Regular cardiac myocyte (primary cell): ENCODE results near the gene MEA1. TPM values are rescaled to one million over a fixed set of nuclear protein-coding genes. Genes with fewer than 3 reads are reported as not detected.

Experiments
- total RNA-seq: library from RNA; depleted of rRNA; stranded (reverse); fragments of >200 nt; gene quantifications from 2 replicates; pipeline ENCODE4 v1.2.3, GENCODE V29; 2014

The MEA1 gene
- total RNA-seq = 65.1 and 125 TPM in 2 replicates

DNA sequence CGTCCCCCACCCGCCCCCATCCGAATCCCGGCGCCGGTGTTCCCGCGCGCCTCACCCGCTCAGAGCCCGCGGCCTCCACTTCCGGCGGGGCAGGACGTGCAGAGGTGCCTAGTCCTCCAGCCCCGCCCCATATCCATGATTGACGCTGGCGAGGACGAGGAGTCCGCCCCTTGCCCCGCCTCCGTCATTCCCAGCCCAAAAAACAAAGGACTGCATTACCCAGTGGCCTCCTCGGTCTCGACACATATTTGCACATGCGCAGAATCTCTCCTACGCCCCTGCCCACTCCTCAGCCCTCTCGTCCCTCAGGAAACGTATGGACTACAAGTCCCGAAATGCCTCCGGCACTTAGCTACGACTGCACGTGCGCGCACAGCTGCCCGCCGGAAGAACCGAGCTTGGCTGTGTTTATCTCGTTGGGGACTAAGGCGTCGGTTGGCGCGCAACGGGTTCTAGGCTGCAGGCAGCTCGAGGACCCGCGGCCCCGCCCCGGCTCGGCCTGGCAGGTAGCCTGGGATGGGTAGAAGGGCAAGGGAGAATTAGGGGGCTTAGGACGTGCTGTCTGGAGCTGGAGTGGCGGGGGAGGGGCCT, at the start of gene MEA1, which contains the start of gene KLHDC3:
MEA1 (minus strand) TSS at position 104 of the 591 bp plus-strand sequence. CDS start 133 bp downstream, outside the sequence.
KLHDC3 (plus strand) TSS at position 407 of the 591 bp plus-strand sequence. CDS start 2,944 bp downstream, outside the sequence.

DNA sequence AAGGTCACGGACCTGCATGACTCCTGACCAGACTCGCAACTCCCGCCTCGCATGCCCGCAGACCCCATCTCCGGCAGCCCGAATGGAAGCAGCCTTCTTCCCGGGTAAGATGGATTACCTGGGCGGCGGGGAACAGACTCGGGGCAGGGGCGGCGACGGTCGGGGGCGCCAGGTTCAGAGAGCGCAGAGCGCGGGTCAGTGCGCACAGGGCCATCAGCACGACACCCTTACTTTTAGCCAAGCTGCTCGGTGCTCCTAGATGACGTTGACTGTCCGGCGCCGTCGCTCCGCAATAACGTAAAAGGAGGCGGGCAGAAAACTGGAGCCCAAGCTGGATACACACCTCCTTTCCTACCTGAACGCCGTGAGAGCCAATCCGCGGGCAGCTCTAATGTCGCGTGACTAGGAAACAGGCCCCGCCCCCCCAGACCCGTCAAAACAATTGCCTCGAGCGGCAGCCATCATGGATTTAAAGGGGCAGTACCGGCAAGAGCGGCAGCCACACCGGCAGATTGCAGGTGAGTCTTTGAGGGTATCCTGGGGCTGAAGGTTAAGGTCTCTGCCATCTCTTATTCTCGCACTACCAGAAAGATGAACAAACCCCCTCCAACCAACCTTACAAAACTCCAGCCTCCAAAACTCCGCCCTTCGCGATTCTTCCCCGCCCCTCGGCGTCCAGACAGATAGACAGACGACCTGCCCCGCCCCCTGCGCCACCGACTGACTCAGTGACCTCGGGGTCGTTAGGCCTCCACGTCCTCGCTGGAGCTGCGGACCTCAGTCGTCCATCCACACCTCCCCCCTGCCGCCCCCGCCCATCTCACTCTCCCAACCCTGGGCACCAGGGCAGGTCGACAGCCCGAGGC, 45.7 kb upstream of the MEA1 start, which contains the start of the genes KLC4 and MRPL2:
KLC4 (plus strand) TSS at position 464 of the 866 bp plus-strand sequence. CDS start 1,705 bp downstream, outside the sequence.
MRPL2 (minus strand) TSS at position 267 of the 866 bp plus-strand sequence; CDS start at position 214, 53 bp downstream.

DNA sequence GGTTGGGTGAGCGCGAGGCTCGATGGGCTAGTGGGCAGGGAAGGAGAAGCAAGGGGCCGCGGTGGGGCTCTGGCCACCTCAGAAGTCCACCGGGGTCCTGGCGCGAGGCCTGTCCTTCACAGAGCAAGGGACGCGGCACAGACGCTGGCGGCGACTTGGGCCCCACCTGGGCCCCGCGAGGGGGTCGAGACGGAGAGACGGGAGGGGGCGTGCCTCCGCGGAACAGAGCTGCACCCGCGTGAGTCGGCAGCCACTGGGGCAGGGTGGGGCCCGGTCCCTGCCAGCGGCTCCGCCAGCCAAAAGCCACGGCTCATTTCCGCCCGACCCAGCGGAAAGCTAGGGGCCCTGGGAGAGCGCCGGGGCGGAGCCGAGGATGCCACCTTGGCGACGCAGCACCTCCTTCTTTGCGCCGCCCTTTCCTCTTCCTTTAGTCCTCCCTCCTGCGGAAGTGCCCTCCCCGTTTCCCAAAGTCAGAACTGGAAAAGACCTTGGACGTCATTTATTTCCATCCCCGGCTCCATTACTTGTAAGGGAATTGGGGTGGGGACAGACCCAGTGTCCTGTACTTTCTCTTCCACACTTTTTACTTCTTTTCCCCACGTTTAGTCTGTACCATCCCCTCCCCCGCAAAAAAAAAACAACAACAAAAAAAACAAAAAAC, 39.9 kb upstream of the MEA1 start, which contains the start of gene CUL7:
CUL7 (minus strand) TSS at position 307 of the 661 bp plus-strand sequence. CDS start 1,063 bp downstream, outside the sequence.

GRCh38 chr6:43021270-43022047, 7.7 kb upstream of the MEA1 start, which contains the start of gene RRP36:
TSS of gene RRP36 (plus strand) at chr6:43021623. CDS start at chr6:43021655, 32 bp downstream.

DNA sequence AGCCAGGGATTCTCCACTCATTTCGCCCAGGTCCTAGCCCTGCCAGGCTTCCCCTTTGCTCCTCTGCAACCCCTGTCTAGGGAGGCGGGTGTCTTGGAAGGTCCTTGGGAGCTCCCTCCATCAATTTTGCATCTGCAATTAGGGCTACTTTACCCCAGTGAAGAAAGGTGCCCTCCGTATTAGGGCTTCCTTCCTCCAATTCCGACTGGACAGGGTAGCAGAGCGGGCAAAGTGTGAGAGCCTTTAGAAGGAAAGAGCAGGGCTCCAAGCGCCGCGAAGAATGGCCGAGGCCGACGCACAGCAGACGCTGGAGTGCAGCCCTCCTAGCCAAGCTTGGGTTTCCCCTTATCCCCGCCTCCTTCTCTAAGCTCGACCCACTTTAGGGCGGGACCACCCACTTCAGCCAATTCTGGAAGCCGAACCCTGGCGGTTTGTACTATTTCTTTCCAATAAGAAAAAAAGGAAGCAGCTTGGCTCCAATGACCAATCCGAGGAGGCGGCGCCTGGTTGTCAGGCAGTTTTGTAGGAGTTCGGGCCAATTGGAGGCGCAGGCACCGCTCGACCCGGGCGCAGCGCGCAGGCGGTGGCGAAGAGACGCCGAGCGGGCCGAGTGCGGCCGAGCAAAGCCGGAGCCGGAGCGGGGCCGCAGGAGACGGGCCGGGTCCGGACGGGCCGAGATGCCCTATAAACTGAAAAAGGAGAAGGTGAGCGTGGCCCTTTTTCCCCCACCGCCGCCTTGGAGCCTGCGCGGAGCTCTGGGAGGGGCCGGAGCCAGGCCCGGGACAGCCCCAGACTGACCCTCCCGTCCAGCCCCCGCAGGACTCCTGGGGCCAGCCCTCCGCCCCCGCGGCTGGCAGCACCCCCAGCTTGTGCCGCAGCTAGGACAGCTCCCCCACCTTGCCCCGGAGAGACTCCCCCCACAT, 29.5 kb downstream of the MEA1 start, which contains the start of gene PPP2R5D:
PPP2R5D (plus strand) TSS at position 570 of the 923 bp plus-strand sequence; CDS start at position 678, 108 bp downstream.

GRCh38 chr6:42978839-42979522, 34.8 kb downstream of the MEA1 start, which contains the start of gene PEX6:
TSS of gene PEX6 (minus strand) at chr6:42979181. CDS start at chr6:42979150, 31 bp downstream.

Other genes starting within 250 kb of the MEA1 start
- gene BICRAL, start 231.9 kb downstream of the MEA1 start, total RNA-seq = 2.9 and 5.4 TPM in 2 replicates
- 162 and 174 TPM in 2 replicates for gene RPL7L1, start 134.3 kb downstream of the MEA1 start, total RNA-seq
- gene PTCRA, start 97.9 kb downstream of the MEA1 start, total RNA-seq = 0.19 TPM in 1 of 2 replicates, not detected in the other
- 38.3 and 44.8 TPM in 2 replicates for gene CNPY3, start 84.5 kb downstream of the MEA1 start, total RNA-seq
- 0.19 TPM in 1 of 2 replicates, not detected in the other for gene GNMT, start 53.2 kb downstream of the MEA1 start, total RNA-seq
- gene PEX6, start 34.8 kb downstream of the MEA1 start, total RNA-seq = 25.9 and 46.8 TPM in 2 replicates
- 39.7 and 47.4 TPM in 2 replicates for gene PPP2R5D, start 29.4 kb downstream of the MEA1 start, total RNA-seq
- 64.8 and 107 TPM in 2 replicates for gene KLHDC3, start 303 bp upstream of the MEA1 start, total RNA-seq
- 64.3 and 147 TPM in 2 replicates for gene RRP36, start 7.7 kb upstream of the MEA1 start, total RNA-seq
- 41.0 and 52.4 TPM in 2 replicates for gene CUL7, start 39.9 kb upstream of the MEA1 start, total RNA-seq
- gene MRPL2, start 45.5 kb upstream of the MEA1 start, total RNA-seq = 15.2 and 32.8 TPM in 2 replicates
- gene KLC4, start 45.7 kb upstream of the MEA1 start, total RNA-seq = 11.5 and 19.4 TPM in 2 replicates
- 47.0 and 107 TPM in 2 replicates for gene PTK7, start 62.4 kb upstream of the MEA1 start, total RNA-seq
- gene SRF, start 157.3 kb upstream of the MEA1 start, total RNA-seq = 16.1 and 23.4 TPM in 2 replicates
- 14.0 and 20.3 TPM in 2 replicates for gene CUL9, start 168.2 kb upstream of the MEA1 start, total RNA-seq
- gene DNPH1, start 215.5 kb upstream of the MEA1 start, total RNA-seq = 36.1 and 53.1 TPM in 2 replicates
- under 0.01 TPM in 1 of 2 replicates, not detected in the other for gene TTBK1, start 229.5 kb upstream of the MEA1 start, total RNA-seq